ENCODE results near the gene NCOA7. TPM values are rescaled to one million over a fixed set of nuclear protein-coding genes. Genes with fewer than 3 reads are reported as not detected.

NCOA7 gene
- total RNA-seq, 1 experiment from 2014 or later = 37.3 TPM

GRCh38 chr6:125742024-125742423 lies 48.7 kb upstream of the NCOA7 start:
- no peak for DNase-seq (ENCODE audit: low read depth, low spot score)
- ChIA-PET POLR2A (no interaction called here), CTCF (interaction anchor here (0.6 kb wide), 1 partner anchor 440 kb away, joined by 8 read pairs; the partner anchor contains the start of gene HDDC2)
- Histone ChIP-seq H3K4me1 (ENCODE audit: control insufficient read depth, insufficient read depth, low read length) (peaks cover 6% of the 10 kb centered on the region), H3K9me3 (ENCODE audit: control insufficient read depth, insufficient read depth, low read depth, low read length) (no peaks in the 10 kb centered on the region), H3K4me3 (ENCODE audit: low read depth in 2 of 2, low read length in 2 of 2) (no peak overlapping the region), H3K27ac (ENCODE audit: low read length) (no peak overlapping the region), H3K36me3 (ENCODE audit: control insufficient read depth, insufficient read depth, low read length) (no peaks in the 10 kb centered on the region), H3K27me3 (ENCODE audit: control insufficient read depth, insufficient read depth, low read length) (peaks cover 60% of the 10 kb centered on the region)
- ATAC-seq = no peak
- BruUV-seq (replicated peaks) = no TSS peak
- intact Hi-C loops (cut with micrococcal nuclease; ENCODE audit: unreplicated experiment) = no loop called here
- in situ Hi-C loops (cut with HindIII; ENCODE audit: low pct_unique_long_range_greater_than_20kb, low sequenced_read_pairs) = no loop called here
- TF ChIP-seq SIN3A (IDR thresholded peaks at IDR 0.05; ENCODE audit: borderline replicate concordance, insufficient read depth, low read depth, low read length) = no peak
- TF ChIP-seq POLR2AphosphoS5 (IDR thresholded peaks at IDR 0.05; ENCODE audit: low read depth, low read length) = no peak
- no peak for TF ChIP-seq CTCF (IDR thresholded peaks at IDR 0.05)
- no peak for TF ChIP-seq TCF7L2 (IDR thresholded peaks at IDR 0.05; ENCODE audit: low read depth, low read length)
- TF ChIP-seq, protein P1, sequence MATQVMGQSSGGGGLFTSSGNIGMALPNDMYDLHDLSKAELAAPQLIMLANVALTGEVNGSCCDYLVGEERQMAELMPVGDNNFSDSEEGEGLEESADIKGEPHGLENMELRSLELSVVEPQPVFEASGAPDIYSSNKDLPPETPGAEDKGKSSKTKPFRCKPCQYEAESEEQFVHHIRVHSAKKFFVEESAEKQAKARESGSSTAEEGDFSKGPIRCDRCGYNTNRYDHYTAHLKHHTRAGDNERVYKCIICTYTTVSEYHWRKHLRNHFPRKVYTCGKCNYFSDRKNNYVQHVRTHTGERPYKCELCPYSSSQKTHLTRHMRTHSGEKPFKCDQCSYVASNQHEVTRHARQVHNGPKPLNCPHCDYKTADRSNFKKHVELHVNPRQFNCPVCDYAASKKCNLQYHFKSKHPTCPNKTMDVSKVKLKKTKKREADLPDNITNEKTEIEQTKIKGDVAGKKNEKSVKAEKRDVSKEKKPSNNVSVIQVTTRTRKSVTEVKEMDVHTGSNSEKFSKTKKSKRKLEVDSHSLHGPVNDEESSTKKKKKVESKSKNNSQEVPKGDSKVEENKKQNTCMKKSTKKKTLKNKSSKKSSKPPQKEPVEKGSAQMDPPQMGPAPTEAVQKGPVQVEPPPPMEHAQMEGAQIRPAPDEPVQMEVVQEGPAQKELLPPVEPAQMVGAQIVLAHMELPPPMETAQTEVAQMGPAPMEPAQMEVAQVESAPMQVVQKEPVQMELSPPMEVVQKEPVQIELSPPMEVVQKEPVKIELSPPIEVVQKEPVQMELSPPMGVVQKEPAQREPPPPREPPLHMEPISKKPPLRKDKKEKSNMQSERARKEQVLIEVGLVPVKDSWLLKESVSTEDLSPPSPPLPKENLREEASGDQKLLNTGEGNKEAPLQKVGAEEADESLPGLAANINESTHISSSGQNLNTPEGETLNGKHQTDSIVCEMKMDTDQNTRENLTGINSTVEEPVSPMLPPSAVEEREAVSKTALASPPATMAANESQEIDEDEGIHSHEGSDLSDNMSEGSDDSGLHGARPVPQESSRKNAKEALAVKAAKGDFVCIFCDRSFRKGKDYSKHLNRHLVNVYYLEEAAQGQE (IDR thresholded peaks at IDR 0.05; ENCODE audit: insufficient read depth in 1 of 2, low read depth in 2 of 2, low read length in 1 of 2) = no peak

GRCh38 chr6:125742464-125743120 lies 48.2 kb upstream of the NCOA7 start:
- peaks cover 10% of the 10 kb centered on the region for H3K4me1 ChIP-seq (ENCODE audit: control insufficient read depth, insufficient read depth, low read length)
- CTCF ChIA-PET = interaction anchor here (0.6 kb wide), 1 partner anchor 441 kb away, joined by 8 read pairs; the partner anchor contains the start of gene HDDC2
- peaks cover 64% of the 10 kb centered on the region for H3K27me3 ChIP-seq (ENCODE audit: control insufficient read depth, insufficient read depth, low read length)
- intact Hi-C loops (cut with micrococcal nuclease; ENCODE audit: unreplicated experiment) = no loop called here
- in situ Hi-C loops (cut with HindIII; ENCODE audit: low pct_unique_long_range_greater_than_20kb, low sequenced_read_pairs) = no loop called here
- H3K36me3 ChIP-seq (ENCODE audit: control insufficient read depth, insufficient read depth, low read length) = no peaks in the 10 kb centered on the region
- H3K4me3 ChIP-seq (ENCODE audit: low read depth in 2 of 2, low read length in 2 of 2) = no peak overlapping the region
- TF ChIP-seq, protein P1 (IDR thresholded peaks at IDR 0.05; ENCODE audit: insufficient read depth in 1 of 2, low read depth in 2 of 2, low read length in 1 of 2) = no peak
- TF ChIP-seq SIN3A (IDR thresholded peaks at IDR 0.05; ENCODE audit: borderline replicate concordance, insufficient read depth, low read depth, low read length) (no peak), TCF7L2 (IDR thresholded peaks at IDR 0.05; ENCODE audit: low read depth, low read length) (no peak), POLR2AphosphoS5 (IDR thresholded peaks at IDR 0.05; ENCODE audit: low read depth, low read length) (no peak), CTCF (IDR thresholded peaks at IDR 0.05) (no peak)
- no peak overlapping the region for H3K27ac ChIP-seq (ENCODE audit: low read length)
- no TSS peak for BruUV-seq (replicated peaks)
- no peaks in the 10 kb centered on the region for H3K9me3 ChIP-seq (ENCODE audit: control insufficient read depth, insufficient read depth, low read depth, low read length)
- POLR2A ChIA-PET = no interaction called here
- no peak for ATAC-seq
- DNase-seq (ENCODE audit: low read depth, low spot score) = no peak

Measured in Panc1 (cell line).